GM12865 (cell line): ENCODE data around the gene INPP5A.

Experiments used
- DNase-seq: peaks from one replicate; pipeline ENCODE4 v3.0.0; 2010; ENCODE audit warnings: low read depth
- H3K4me3 ChIP-seq: 2 replicates; pipeline ENCODE4 v1.5.1; 2011; ENCODE audit warnings: mild to moderate bottlenecking, low read depth, low read length, control low read depth
- TF ChIP-seq, protein P1 (sequence below): IDR thresholded peaks from 2 replicates; pipeline ENCODE4 v1.5.1; 2011; ENCODE audit warnings: low read length, control low read depth, low read depth, inconsistent platforms; ENCODE audit not compliant: insufficient read depth; ENCODE audit errors: missing control alignments

INPP5A gene

DNA sequence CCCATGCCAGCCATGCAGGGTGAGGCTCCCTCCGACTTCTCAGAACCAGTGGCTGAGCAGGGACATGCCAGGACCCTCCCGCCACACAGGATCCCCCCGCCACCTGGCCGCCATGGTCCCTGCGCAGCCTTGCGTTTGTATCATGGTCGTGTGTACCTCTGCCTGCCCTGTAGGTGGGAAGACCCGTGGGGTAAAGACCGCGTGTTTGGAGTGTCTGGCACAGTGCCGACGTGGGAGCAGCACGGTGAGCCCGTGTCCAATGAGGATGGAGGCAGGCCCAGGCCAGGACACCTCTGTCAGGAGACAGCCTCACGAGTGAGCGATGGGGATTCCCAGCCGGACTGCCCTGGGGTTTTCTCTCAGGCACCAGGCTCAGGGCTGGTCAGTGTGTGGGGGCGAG, 216.5 kb downstream of the INPP5A start:
- TF ChIP-seq, protein P1, sequence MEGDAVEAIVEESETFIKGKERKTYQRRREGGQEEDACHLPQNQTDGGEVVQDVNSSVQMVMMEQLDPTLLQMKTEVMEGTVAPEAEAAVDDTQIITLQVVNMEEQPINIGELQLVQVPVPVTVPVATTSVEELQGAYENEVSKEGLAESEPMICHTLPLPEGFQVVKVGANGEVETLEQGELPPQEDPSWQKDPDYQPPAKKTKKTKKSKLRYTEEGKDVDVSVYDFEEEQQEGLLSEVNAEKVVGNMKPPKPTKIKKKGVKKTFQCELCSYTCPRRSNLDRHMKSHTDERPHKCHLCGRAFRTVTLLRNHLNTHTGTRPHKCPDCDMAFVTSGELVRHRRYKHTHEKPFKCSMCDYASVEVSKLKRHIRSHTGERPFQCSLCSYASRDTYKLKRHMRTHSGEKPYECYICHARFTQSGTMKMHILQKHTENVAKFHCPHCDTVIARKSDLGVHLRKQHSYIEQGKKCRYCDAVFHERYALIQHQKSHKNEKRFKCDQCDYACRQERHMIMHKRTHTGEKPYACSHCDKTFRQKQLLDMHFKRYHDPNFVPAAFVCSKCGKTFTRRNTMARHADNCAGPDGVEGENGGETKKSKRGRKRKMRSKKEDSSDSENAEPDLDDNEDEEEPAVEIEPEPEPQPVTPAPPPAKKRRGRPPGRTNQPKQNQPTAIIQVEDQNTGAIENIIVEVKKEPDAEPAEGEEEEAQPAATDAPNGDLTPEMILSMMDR, result no peak
- no peak overlapping the region for H3K4me3 ChIP-seq
- DNase-seq, result no peak

DNA sequence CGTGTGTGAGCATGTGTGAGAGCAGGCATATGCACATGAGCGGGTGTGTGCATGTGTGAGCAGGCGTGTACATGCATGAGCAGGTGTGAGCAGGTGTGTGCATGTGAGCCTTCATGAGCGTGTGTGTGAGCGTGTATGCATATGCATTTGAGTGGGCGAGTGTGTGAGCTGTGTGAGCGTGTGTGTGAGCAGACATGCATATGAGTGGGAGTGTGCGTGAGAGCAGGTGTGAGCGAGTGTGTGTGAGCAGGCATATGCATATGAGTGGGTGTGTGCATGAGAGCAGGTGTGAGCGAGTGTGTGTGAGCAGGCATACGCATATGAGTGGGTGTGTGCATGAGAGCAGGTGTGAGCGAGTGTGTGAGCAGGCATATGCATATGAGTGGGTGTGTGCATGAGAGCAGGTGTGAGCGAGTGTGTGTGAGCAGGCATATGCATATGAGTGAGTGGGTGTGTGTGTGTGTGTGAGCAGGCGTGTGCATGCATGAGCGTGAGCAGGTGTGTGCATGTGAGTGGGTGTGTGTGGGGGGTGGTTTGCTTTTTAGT, 217.7 kb downstream of the INPP5A start:
- H3K4me3 ChIP-seq, result no peak overlapping the region
- DNase-seq, result no peak
- TF ChIP-seq, protein P1, result no peak

DNA sequence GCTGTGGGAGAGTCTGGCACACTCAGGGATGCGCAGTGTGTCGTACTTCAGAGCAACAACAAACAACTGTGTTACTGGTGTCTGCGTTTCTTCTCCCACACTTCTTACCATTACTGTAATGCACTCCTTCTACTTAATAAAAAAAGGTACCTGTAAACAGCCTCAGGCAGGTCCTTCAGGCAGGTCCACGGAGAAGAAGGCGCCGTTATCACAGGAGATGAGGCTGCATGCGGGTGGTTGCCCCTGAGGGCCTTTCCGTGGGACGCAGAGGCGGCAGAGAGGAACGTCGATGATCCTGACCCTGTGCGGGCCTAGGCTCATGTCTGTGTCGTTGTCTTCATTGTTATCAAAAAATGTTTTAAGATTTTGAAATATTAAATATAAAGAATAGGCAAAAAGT, 219.0 kb downstream of the INPP5A start:
- no peak for DNase-seq
- no peak overlapping the region for H3K4me3 ChIP-seq
- TF ChIP-seq, protein P1, result no peak

DNA sequence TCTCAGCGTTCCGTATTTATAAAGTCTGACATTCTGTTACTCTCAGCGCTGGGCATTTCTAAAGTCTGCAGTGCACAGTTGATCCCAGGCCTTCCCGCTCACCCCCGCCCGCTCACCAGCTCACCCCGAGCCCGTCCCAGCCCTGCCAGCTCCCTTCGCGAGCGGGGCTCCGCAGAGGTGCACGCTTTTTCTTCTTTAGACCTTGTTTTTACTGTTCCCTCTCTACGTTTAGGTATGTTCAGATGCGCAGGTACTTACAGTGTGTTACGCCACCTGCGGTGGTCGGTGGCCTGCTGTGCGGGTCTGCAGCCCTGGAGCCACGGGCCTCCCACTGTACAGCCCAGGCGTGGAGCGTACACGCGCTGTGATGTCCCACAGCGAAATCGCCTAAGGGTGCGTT, 219.6 kb downstream of the INPP5A start:
- no peak overlapping the region for H3K4me3 ChIP-seq
- TF ChIP-seq, protein P1, result no peak
- no peak for DNase-seq

DNA sequence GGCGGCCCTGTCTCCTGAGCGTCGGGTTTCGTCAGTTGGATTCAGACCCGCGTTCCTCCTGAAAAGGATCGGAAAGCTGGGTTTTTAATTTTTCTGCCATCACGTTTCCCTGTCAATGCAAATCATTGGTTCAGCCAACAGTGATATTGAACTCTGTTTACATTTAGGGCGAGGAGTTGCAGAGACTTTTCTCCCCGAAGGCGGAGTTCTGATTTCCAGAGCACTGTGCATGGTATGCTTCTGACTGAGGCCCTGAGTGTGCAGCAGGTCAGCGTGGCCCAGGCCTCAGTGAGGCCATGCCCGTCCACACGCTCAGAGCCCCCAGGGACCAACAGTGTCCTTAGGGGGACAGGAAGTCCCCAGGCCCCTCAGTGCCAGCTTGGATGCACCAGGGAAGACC, 221.3 kb downstream of the INPP5A start:
- H3K4me3 ChIP-seq, result no peak overlapping the region
- DNase-seq, result no peak
- TF ChIP-seq, protein P1, result no peak

DNA sequence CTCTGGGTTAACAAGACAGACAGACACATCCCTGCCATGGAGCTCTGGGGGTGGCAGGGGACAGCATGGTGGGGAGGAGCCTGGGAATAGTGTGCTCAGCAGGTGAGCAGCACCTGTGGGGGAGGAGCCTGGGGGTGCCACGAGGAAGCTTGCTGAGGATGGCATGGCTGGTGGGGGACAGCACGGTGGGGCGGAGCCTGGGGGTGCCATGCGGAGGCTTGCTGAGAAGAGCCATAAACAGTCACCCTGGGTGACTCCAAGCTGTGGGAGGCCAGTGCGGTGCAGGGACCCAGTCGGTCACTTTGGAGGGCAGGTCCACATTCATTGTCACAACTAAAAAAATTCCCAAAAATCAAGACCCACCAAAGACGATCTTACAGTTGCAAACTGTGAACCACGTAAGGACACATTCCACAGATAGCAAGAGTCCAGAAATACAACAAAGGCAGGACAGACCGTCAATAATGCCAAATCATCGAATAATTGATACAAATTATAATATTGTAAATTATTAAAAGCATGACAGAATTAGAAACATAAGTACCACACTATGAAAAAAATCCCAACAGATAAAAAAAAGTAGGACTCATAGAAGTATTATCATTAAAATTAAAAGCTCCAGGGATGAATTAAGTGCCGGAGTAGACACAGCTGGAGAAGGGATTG, 223.9 kb downstream of the INPP5A start:
- no peak overlapping the region for H3K4me3 ChIP-seq
- no peak for DNase-seq
- TF ChIP-seq, protein P1, result no peak

DNA sequence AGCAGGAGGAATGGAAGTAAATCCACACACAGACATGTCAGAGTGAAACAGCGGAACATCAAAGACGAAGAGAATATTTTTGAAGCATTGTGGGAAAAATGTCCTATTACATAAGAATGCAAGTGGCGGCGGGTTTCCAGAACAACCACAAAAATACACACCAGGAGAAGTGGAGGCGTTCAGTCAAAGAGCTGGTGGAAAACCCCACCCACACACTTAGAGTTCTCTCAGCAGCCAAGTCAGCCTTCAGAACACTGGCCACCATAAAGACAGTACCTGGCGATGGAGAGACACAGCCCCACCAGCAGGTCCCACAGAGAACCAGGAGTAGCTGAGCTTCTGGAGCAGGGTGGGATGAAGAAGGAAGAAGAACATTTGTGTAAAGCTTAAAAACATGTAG, 224.7 kb downstream of the INPP5A start:
- no peak for DNase-seq
- TF ChIP-seq, protein P1, result no peak
- no peak overlapping the region for H3K4me3 ChIP-seq
